Stimulated activated naive CD4-positive, alpha-beta T cell treated with Interleukin-2 at 50 U/mL for 16 hours (primary cell): Measurements from ENCODE around the gene SPATA1.
"Not testable (repeated sequence)": the region's sequence is repeated elsewhere in the genome, so short reads cannot be mapped to it uniquely, and the experiment has no call there.

Experiments used
- DNase-seq: peaks from one replicate; lab custom pipeline; 2025; lab: John Stamatoyannopoulos, UW

SPATA1 gene

DNA sequence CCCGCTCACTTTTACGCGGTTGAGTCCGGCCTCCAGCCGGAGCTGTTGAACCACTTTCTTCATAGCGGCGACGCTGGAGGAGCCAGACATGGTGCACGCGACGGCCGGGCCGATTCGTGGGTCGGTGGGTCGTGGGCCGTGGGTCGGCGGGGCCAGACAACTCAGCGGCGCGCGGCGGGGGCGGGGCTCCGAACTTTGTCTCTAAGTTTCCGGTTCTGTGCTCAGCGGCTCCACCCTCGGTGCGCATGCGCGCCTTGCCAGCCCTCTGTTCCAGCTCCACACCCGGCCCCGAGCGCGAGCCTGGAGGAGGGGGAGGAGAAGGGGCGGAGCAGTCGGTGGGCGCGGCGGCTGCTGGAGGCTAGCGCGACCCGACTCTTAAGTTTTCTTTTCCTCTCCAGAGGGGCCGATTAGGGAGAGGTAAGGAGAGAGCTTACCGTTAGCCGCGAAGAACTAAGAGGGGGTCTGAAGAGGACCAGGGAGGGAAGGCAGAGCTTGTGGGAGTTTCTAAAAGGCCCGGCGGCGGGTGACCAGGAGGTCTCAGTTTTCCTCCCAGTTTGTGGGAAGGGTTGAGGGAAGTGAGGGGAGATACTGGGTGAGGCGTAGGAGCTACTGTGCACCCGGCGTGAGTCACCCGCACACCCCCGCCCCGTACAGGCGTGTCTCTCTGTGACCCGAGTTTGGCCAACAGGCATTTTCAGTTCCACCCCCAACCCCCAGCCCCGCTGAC is at the start of gene SPATA1, which contains the start of gene GNG5:
TSS of gene SPATA1 (plus strand) at position 385 of the 727 bp plus-strand sequence. CDS start 9,974 bp downstream, outside the sequence.
TSS of gene GNG5 (minus strand) at position 580 of the 727 bp plus-strand sequence. CDS start at position 90, 490 bp downstream.
- DNase-seq: peak; percentile 97

- DNase-seq: no peak
These were observed 44.1 kb upstream of the SPATA1 start for GRCh38 chr1:84462118-84462517.

DNA sequence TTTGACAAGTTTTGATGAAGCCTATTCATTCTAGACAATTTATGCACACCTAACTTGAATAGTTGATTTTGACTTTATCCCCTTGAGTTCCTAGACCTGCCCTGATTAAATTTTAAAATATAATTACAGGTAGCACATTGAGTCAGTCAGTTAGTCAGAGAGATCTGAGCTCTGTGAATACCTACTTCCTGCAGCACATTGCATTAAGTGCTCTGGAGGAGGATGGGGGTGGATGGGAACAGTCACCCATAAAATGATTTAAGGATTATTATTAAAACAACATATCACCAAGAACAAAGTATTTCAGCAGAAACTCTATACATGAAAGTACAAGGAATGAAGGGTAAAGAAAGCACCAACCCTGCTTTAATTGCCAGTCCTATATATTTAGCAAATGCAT is 38.9 kb upstream of the SPATA1 start:
- no peak for DNase-seq

- DNase-seq: no peak
These were observed 30.0 kb upstream of the SPATA1 start for GRCh38 chr1:84476225-84476624.

GRCh38 chr1:84478876-84479868 is 27.0 kb upstream of the SPATA1 start, which contains the start of gene RPF1:
TSS of gene RPF1 (plus strand) at chr1:84479266. CDS start at chr1:84479282, 16 bp downstream.
- DNase-seq: peak; percentile 79

GRCh38 chr1:84479998-84480397 is 26.2 kb upstream of the SPATA1 start:
- no peak for DNase-seq

DNA sequence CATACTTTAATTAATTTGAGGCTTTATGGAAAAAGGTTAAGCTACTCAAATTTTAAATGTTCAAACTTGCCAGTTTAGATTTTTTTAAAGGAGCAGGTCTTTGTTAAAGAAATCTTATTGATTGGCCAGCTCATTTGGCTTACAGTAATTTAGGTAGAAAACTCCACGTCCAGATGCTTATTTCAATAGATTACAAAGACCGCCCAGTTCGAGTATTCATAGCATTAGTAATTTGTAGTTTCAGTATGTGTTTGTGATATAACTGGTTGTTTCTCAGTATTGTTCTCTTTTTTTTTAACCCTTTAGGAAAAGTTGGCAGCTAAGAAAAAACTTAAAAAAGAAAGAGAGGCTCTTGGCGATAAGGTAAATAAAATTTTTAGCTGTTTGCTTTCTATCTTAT is 25.5 kb upstream of the SPATA1 start:
- no peak for DNase-seq

DNA sequence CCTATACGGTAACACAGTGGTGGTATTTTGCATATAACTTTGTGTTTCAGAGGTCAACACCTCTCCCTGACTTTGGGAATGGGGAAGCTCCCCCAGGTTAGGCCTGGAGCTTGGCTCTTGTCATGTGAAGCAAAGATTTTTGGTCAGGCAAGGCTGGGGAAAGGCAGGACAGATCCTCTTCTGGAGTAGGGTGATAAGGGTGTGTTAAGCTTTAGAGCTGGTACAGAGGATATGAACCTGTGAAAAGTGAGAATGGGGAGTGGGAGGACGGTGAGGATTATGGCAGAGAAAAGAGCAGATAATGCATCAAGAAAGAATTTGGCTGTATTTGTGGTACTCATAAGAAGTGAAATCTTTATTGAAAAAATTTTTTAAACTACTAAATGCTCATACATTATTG is 24.9 kb upstream of the SPATA1 start:
- no peak for DNase-seq

GRCh38 chr1:84488107-84488506 is 18.1 kb upstream of the SPATA1 start:
- no peak for DNase-seq

DNA sequence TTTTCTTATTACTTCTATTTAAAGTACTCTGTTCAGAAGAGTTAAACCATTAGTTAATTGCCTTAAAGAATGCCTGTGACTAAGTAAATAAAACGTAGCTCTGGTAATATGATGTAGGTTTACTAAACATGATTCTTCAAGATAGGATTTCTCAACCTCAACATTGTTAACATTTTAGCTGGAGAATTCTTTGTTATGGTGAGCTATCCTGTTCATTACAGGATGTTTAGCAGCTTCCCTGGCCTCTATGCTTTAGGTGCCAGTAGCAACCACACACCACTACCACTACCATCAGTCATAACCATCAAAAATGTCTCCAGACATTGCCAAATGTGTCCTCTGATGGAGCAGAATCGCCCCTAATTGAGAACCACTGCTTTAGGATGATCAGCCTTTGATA is 16.4 kb upstream of the SPATA1 start:
- DNase-seq: no peak

GRCh38 chr1:84492726-84493125 is 13.5 kb upstream of the SPATA1 start:
- DNase-seq: no peak

GRCh38 chr1:84493747-84494146 is 12.4 kb upstream of the SPATA1 start:
- no peak for DNase-seq

DNA sequence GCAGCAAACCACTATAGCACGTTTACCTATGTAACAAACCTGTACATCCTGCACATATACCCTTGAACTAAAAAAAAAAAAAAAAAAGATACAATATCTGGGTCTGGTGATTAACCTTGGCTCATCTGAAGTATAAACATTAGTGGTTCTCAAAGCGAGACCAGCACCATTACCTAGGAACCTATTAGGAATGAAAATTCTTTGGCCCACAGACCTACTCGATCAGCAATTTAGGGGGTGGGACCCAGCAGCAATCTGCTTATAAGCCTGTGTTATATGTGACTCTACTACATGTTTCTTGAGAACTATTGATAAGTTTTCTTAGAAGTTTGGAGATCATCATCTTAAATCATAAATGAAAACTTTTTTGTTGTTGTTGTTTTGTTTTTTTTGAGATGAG is 9.7 kb upstream of the SPATA1 start:
- no peak for DNase-seq

DNA sequence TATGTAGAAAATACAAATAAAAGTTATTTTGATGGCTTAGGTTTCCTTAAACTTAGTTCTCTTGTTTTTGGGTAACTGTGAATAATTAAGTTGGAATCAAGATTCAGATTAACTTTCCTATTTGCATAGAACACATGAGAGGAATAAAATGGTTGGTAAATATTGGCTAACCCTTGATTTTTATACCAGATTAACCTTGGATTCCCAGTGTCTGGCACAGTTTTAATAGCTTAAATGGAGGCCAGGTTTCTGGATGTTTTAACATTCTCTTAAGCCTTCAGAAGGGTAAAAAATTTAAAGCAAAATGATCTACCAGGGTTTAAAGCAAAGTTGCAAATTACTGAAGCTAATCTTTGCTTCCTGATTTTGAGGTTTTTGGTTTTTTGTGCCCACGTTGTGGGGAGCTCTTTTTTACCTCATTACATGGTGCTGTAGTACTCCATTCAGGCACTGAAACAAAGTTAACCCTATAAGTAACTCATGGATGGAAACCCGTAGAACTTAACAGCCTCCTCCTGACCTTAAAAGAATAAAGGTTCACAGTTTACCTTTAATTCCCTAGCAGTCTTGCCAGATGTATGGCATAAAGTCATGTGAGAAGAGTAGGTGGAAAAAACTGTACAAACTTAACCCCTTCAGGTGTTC is 8.4 kb upstream of the SPATA1 start:
- DNase-seq: no peak

DNA sequence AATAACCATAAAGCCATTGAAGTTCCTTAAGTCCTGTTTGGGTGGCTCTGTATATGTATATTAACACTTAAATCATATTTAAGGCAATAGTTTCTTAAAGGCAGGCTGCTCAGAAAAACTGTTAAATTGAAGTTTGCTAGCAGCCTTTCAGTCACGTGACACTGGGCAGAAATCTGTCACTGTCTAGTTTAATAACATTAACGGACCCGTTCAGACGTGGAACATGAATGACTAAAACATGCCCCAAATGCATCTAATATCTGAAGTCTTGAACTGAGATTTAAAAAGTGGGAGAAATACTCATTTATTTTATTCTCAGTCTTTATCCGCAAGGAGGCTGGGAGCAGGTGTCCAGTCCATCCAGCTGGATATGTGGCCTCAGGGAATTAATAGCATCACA is 3.3 kb upstream of the SPATA1 start:
- DNase-seq: no peak

- DNase-seq: no peak
These were observed 1.4 kb upstream of the SPATA1 start for GRCh38 chr1:84504580-84505492.

GRCh38 chr1:84505493-84506001 is 639 bp upstream of the SPATA1 start:
- DNase-seq: no peak

GRCh38 chr1:84506729-84507453 is 705 bp downstream of the SPATA1 start:
- no peak for DNase-seq

- DNase-seq: not testable (repeated sequence)
These were observed 1.7 kb downstream of the SPATA1 start for GRCh38 chr1:84507887-84508286.

- DNase-seq: no peak
These were observed 2.3 kb downstream of the SPATA1 start for GRCh38 chr1:84508510-84508909.
